ENCODE data around the gene VWF.

The VWF gene

GRCh38 chr12:6167327-6168280 lies 43.1 kb upstream of the VWF start:
- H3K36me3 ChIP-seq (replicated peaks; ENCODE audit: low read depth, low read length), result no peaks in the 10 kb centered on the region
- no peak overlapping the region for H3K4me2 ChIP-seq (ENCODE audit: low read length)
- H3K27me3 ChIP-seq (ENCODE audit: low read depth, low read length), result peaks cover 5% of the 10 kb centered on the region; the same call in 1 of the 2 replicates
- H3K4me3 ChIP-seq (ENCODE audit: low read length), result no peak overlapping the region
- H2AFZ ChIP-seq (ENCODE audit: low read depth, low read length), result no peak overlapping the region
- no peak overlapping the region for H3K27ac ChIP-seq (ENCODE audit: low read length)
- no peaks in the 10 kb centered on the region for H3K79me2 ChIP-seq (ENCODE audit: low read length)
- no peaks in the 10 kb centered on the region for H3K9me3 ChIP-seq (ENCODE audit: insufficient read depth, low read length)
- H3K9ac ChIP-seq (ENCODE audit: low read length), result no peak overlapping the region
- H4K20me1 ChIP-seq (ENCODE audit: insufficient read depth, low read length), result no peaks in the 10 kb centered on the region
- H3K4me1 ChIP-seq (ENCODE audit: low read length), result peaks cover 5% of the 10 kb centered on the region; the same call in 1 of the 2 replicates
- no peak for TF ChIP-seq EZH2phosphoT487 (IDR thresholded peaks at IDR 0.05; ENCODE audit: low read depth)
- TF ChIP-seq, protein P1, sequence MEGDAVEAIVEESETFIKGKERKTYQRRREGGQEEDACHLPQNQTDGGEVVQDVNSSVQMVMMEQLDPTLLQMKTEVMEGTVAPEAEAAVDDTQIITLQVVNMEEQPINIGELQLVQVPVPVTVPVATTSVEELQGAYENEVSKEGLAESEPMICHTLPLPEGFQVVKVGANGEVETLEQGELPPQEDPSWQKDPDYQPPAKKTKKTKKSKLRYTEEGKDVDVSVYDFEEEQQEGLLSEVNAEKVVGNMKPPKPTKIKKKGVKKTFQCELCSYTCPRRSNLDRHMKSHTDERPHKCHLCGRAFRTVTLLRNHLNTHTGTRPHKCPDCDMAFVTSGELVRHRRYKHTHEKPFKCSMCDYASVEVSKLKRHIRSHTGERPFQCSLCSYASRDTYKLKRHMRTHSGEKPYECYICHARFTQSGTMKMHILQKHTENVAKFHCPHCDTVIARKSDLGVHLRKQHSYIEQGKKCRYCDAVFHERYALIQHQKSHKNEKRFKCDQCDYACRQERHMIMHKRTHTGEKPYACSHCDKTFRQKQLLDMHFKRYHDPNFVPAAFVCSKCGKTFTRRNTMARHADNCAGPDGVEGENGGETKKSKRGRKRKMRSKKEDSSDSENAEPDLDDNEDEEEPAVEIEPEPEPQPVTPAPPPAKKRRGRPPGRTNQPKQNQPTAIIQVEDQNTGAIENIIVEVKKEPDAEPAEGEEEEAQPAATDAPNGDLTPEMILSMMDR (IDR thresholded peaks at IDR 0.05; ENCODE audit: low read depth, low read length), result no peak

DNA sequence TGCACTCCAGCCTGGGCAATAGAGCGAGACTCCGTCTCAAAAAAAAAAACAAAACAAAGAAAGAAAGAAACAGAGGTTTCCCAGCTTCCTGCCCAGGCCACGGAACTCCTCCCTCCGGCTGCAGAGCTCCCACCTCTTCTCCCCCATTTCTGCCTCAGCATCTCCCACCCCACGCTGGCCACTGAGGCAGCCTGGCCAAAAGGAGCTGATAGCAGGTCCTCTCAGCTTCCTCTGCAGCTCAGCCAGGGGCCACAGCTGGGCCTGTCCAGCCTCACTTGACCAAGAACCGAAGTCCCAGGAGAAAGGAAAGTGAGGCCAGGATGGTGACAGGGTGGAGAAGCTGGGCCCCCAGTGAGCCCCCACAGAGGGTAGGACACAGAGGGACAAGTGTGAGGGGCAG lies 42.3 kb upstream of the VWF start:
- Histone ChIP-seq H3K4me2 (ENCODE audit: low read length) (no peak overlapping the region), H3K36me3 (replicated peaks; ENCODE audit: low read depth, low read length) (no peaks in the 10 kb centered on the region), H4K20me1 (ENCODE audit: insufficient read depth, low read length) (no peaks in the 10 kb centered on the region), H3K27ac (ENCODE audit: low read length) (no peak overlapping the region), H2AFZ (ENCODE audit: low read depth, low read length) (no peak overlapping the region), H3K27me3 (ENCODE audit: low read depth, low read length) (no peaks in the 10 kb centered on the region; the same call in 1 of the 2 replicates), H3K9me3 (ENCODE audit: insufficient read depth, low read length) (no peaks in the 10 kb centered on the region), H3K9ac (ENCODE audit: low read length) (no peak overlapping the region), H3K79me2 (ENCODE audit: low read length) (no peaks in the 10 kb centered on the region), H3K4me3 (ENCODE audit: low read length) (no peak overlapping the region), H3K4me1 (ENCODE audit: low read length) (peaks cover 5% of the 10 kb centered on the region; the same call in 1 of the 2 replicates)
- no peak for TF ChIP-seq EZH2phosphoT487 (IDR thresholded peaks at IDR 0.05; ENCODE audit: low read depth)
- TF ChIP-seq, protein P1 (IDR thresholded peaks at IDR 0.05; ENCODE audit: low read depth, low read length), result no peak

GRCh38 chr12:6165395-6165794 lies 40.9 kb upstream of the VWF start:
- no peak for TF ChIP-seq EZH2phosphoT487 (IDR thresholded peaks at IDR 0.05; ENCODE audit: low read depth)
- TF ChIP-seq, protein P1 (IDR thresholded peaks at IDR 0.05; ENCODE audit: low read depth, low read length), result no peak
- Histone ChIP-seq H3K9ac (ENCODE audit: low read length) (no peak overlapping the region), H3K4me2 (ENCODE audit: low read length) (no peak overlapping the region), H3K79me2 (ENCODE audit: low read length) (no peaks in the 10 kb centered on the region), H3K27ac (ENCODE audit: low read length) (no peak overlapping the region), H3K36me3 (replicated peaks; ENCODE audit: low read depth, low read length) (no peaks in the 10 kb centered on the region), H3K27me3 (ENCODE audit: low read depth, low read length) (no peaks in the 10 kb centered on the region; the same call in 1 of the 2 replicates), H2AFZ (ENCODE audit: low read depth, low read length) (no peak overlapping the region), H3K4me1 (ENCODE audit: low read length) (peaks cover 5% of the 10 kb centered on the region; the same call in 1 of the 2 replicates), H4K20me1 (ENCODE audit: insufficient read depth, low read length) (no peaks in the 10 kb centered on the region), H3K4me3 (ENCODE audit: low read length) (no peak overlapping the region), H3K9me3 (ENCODE audit: insufficient read depth, low read length) (no peaks in the 10 kb centered on the region)

DNA sequence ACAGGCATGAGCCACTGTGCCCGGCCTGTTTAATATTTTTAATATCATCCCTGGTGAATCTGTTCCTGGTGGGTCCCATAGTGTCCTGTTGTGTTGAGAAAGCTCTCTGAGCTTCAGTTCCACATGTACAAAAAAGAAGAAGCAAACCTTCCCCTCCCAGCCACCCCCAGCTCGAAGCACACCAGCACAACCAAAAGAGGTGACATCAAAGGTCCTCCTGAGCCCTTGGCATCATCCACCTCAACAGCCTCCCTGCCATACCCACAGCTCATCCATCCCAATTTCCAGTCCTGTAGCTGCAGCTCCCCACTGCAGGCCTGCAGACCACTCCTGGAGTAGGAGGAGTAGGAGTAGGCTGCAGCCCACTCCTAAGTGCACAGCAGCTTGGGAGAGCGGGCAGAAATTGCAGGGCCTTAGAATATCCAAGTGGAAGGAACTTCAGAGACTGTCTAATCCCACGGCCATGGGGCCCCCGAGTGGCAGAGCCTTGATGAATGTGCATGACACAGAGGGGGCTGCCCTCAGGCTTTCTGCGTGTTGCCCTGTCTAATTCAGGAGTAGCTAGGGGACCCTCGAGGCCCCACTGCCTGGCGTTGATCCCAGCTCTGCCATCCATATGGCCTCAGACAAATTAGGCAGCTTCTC lies 39.1 kb upstream of the VWF start:
- H3K27me3 ChIP-seq (ENCODE audit: low read depth, low read length), result no peaks in the 10 kb centered on the region; the same call in 1 of the 2 replicates
- H3K4me2 ChIP-seq (ENCODE audit: low read length), result no peak overlapping the region
- no peak overlapping the region for H3K4me3 ChIP-seq (ENCODE audit: low read length)
- no peaks in the 10 kb centered on the region for H4K20me1 ChIP-seq (ENCODE audit: insufficient read depth, low read length)
- peaks cover 5% of the 10 kb centered on the region; the same call in 1 of the 2 replicates for H3K4me1 ChIP-seq (ENCODE audit: low read length)
- no peak overlapping the region for H2AFZ ChIP-seq (ENCODE audit: low read depth, low read length)
- TF ChIP-seq, protein P1 (IDR thresholded peaks at IDR 0.05; ENCODE audit: low read depth, low read length), result no peak
- no peak for TF ChIP-seq EZH2phosphoT487 (IDR thresholded peaks at IDR 0.05; ENCODE audit: low read depth)
- H3K79me2 ChIP-seq (ENCODE audit: low read length), result no peaks in the 10 kb centered on the region
- no peak overlapping the region for H3K27ac ChIP-seq (ENCODE audit: low read length)
- H3K36me3 ChIP-seq (replicated peaks; ENCODE audit: low read depth, low read length), result no peaks in the 10 kb centered on the region
- no peaks in the 10 kb centered on the region for H3K9me3 ChIP-seq (ENCODE audit: insufficient read depth, low read length)
- no peak overlapping the region for H3K9ac ChIP-seq (ENCODE audit: low read length)
